Ishikawa (cell line): ENCODE measurements around the gene FAM216A.

Experiments used
- CEBPB ChIP-seq: IDR thresholded peaks from 2 replicates; pipeline ENCODE4 v1.6.1; 2012
- CREB1 ChIP-seq: IDR thresholded peaks from 2 replicates; pipeline ENCODE4 v1.6.1; 2012; ENCODE audit warnings: low read depth
- EGR1 ChIP-seq: IDR thresholded peaks from 2 replicates; pipeline ENCODE4 v1.6.1; 2012
- EP300 ChIP-seq: IDR thresholded peaks from 2 replicates; pipeline ENCODE4 v1.6.1; 2012; ENCODE audit warnings: borderline replicate concordance
- TAF1 ChIP-seq: IDR thresholded peaks from 2 replicates; pipeline ENCODE4 v1.6.1; 2012; ENCODE audit warnings: low read depth, mild to moderate bottlenecking
- TCF12 ChIP-seq: IDR thresholded peaks from 2 replicates; pipeline ENCODE4 v1.6.1; 2012; ENCODE audit warnings: low read depth
- TEAD4 ChIP-seq: IDR thresholded peaks from 2 replicates; pipeline ENCODE4 v1.6.1; 2012
- YY1 ChIP-seq: IDR thresholded peaks from 2 replicates; pipeline ENCODE4 v1.6.1; 2012; ENCODE audit warnings: low read depth
- ZBTB7A ChIP-seq: IDR thresholded peaks from 2 replicates; pipeline ENCODE4 v1.6.1; 2012; ENCODE audit warnings: low read depth
- TF ChIP-seq, protein P1 (sequence below): IDR thresholded peaks from 2 replicates; pipeline ENCODE4 v1.6.1; 2012; ENCODE audit warnings: low read depth, mild to moderate bottlenecking
- TF ChIP-seq, protein P2 (sequence below): IDR thresholded peaks from 2 replicates; pipeline ENCODE4 v1.6.1; 2012
- TF ChIP-seq, protein P3 (sequence below): IDR thresholded peaks from 2 replicates; pipeline ENCODE4 v1.6.1; 2012

DNA sequence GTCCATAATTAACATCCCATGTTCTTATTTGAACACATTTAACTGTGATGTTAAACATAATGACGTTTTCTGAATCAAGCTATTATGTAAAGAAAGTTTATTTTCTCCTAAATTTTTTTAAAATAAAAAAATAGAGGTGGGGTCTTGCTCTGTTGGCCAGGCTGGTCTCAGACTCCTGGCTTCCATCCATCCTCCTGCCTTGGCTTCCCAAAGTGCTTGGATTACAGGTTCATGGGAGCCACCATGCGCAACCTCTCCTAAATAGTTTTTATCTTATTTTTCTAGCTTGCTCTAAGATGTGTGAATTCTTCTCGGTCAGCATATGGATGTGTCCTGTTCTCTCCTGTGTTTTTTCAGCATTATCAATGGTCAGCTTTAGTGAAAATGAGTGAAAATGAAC, 36.7 kb downstream of the FAM216A start:
- TF ChIP-seq CREB1 (no peak), TAF1 (no peak), CEBPB (no peak), EGR1 (no peak), TEAD4 (no peak), YY1 (no peak), EP300 (no peak), TCF12 (no peak), ZBTB7A (no peak)
- TF ChIP-seq, protein P1, sequence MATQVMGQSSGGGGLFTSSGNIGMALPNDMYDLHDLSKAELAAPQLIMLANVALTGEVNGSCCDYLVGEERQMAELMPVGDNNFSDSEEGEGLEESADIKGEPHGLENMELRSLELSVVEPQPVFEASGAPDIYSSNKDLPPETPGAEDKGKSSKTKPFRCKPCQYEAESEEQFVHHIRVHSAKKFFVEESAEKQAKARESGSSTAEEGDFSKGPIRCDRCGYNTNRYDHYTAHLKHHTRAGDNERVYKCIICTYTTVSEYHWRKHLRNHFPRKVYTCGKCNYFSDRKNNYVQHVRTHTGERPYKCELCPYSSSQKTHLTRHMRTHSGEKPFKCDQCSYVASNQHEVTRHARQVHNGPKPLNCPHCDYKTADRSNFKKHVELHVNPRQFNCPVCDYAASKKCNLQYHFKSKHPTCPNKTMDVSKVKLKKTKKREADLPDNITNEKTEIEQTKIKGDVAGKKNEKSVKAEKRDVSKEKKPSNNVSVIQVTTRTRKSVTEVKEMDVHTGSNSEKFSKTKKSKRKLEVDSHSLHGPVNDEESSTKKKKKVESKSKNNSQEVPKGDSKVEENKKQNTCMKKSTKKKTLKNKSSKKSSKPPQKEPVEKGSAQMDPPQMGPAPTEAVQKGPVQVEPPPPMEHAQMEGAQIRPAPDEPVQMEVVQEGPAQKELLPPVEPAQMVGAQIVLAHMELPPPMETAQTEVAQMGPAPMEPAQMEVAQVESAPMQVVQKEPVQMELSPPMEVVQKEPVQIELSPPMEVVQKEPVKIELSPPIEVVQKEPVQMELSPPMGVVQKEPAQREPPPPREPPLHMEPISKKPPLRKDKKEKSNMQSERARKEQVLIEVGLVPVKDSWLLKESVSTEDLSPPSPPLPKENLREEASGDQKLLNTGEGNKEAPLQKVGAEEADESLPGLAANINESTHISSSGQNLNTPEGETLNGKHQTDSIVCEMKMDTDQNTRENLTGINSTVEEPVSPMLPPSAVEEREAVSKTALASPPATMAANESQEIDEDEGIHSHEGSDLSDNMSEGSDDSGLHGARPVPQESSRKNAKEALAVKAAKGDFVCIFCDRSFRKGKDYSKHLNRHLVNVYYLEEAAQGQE, result no peak
- TF ChIP-seq, protein P2, sequence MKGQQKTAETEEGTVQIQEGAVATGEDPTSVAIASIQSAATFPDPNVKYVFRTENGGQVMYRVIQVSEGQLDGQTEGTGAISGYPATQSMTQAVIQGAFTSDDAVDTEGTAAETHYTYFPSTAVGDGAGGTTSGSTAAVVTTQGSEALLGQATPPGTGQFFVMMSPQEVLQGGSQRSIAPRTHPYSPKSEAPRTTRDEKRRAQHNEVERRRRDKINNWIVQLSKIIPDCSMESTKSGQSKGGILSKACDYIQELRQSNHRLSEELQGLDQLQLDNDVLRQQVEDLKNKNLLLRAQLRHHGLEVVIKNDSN, result no peak
- TF ChIP-seq, protein P3, sequence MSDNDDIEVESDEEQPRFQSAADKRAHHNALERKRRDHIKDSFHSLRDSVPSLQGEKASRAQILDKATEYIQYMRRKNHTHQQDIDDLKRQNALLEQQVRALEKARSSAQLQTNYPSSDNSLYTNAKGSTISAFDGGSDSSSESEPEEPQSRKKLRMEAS, result no peak
